Activated T-cell treated with anti-CD3 and anti-CD28 coated beads, Interleukin-2, amount 50 U/mL, for 24 hours (primary cell): ENCODE data around the gene TNFSF9.
"Not testable (repeated sequence)": the region's sequence is repeated elsewhere in the genome, so short reads cannot be mapped to it uniquely, and the experiment has no call there.

Experiments
- DNase-seq: peaks from one replicate; pipeline ENCODE4 v3.0.0-alpha.2; 2020
- H3K27ac Mint-ChIP-seq: 2 replicates; pipeline ENCODE4 v1.8.0; 2020; ENCODE audit warnings: mild to moderate bottlenecking, mixed read lengths
- H3K27me3 Mint-ChIP-seq: 2 replicates; pipeline ENCODE4 v1.8.0; 2020; ENCODE audit warnings: mixed read lengths
- H3K36me3 Mint-ChIP-seq: 2 replicates; pipeline ENCODE4 v1.8.0; 2020; ENCODE audit warnings: low read depth, mixed read lengths
- H3K4me1 Mint-ChIP-seq: 2 replicates; pipeline ENCODE4 v1.8.0; 2020; ENCODE audit warnings: low read depth, mixed read lengths
- H3K4me3 Mint-ChIP-seq: 2 replicates; pipeline ENCODE4 v1.8.0; 2020; ENCODE audit warnings: mild to moderate bottlenecking, moderate library complexity, mixed read lengths
- H3K9me3 Mint-ChIP-seq: 2 replicates; pipeline ENCODE4 v1.8.0; 2020; ENCODE audit warnings: mixed read lengths

Gene TNFSF9

GRCh38 chr19:6499052-6499790, 31.6 kb upstream of the TNFSF9 start:
- H3K9me3 Mint-ChIP-seq: no peaks in the 10 kb centered on the region
- peaks cover 15% of the 10 kb centered on the region for H3K27me3 Mint-ChIP-seq
- DNase-seq: no peak
- peaks cover 12% of the 10 kb centered on the region for H3K4me1 Mint-ChIP-seq
- no peak overlapping the region for H3K4me3 Mint-ChIP-seq
- H3K27ac Mint-ChIP-seq: no peak overlapping the region
- H3K36me3 Mint-ChIP-seq: no peaks in the 10 kb centered on the region

GRCh38 chr19:6500837-6501739, 29.7 kb upstream of the TNFSF9 start:
- Mint-ChIP-seq H3K27me3 (peaks cover 15% of the 10 kb centered on the region), H3K27ac (peak overlapping the region; percentile 65), H3K36me3 (no peaks in the 10 kb centered on the region), H3K4me3 (peak overlapping the region; percentile 79), H3K4me1 (peaks cover 16% of the 10 kb centered on the region), H3K9me3 (no peaks in the 10 kb centered on the region)
- DNase-seq: no peak

- Mint-ChIP-seq H3K4me1 (peaks cover 16% of the 10 kb centered on the region), H3K27ac (peak within 1 kb of the TSS; percentile 65), H3K9me3 (no peaks in the 10 kb centered on the region), H3K27me3 (peaks cover 15% of the 10 kb centered on the region), H3K36me3 (no peaks in the 10 kb centered on the region), H3K4me3 (peak within 1 kb of the TSS; percentile 79)
- peak; percentile 76 for DNase-seq
These were observed 28.8 kb upstream of the TNFSF9 start, which contains the start of gene TUBB4A for GRCh38 chr19:6501740-6502648. TSS of gene TUBB4A (minus strand) at chr19:6502309. CDS start at chr19:6502212, 97 bp downstream.

- DNase-seq: no peak
- peaks cover 15% of the 10 kb centered on the region for H3K27me3 Mint-ChIP-seq
- H3K9me3 Mint-ChIP-seq: no peaks in the 10 kb centered on the region
- H3K27ac Mint-ChIP-seq: no peak overlapping the region
- H3K36me3 Mint-ChIP-seq: no peaks in the 10 kb centered on the region
- peaks cover 16% of the 10 kb centered on the region for H3K4me1 Mint-ChIP-seq
- no peak overlapping the region for H3K4me3 Mint-ChIP-seq
These were observed 27.2 kb upstream of the TNFSF9 start for GRCh38 chr19:6503407-6504201.

GRCh38 chr19:6508028-6508771, 22.6 kb upstream of the TNFSF9 start:
- not testable (repeated sequence) for H3K4me3 Mint-ChIP-seq, H3K36me3 Mint-ChIP-seq, H3K27me3 Mint-ChIP-seq, DNase-seq, H3K27ac Mint-ChIP-seq, H3K4me1 Mint-ChIP-seq, H3K9me3 Mint-ChIP-seq

GRCh38 chr19:6509118-6509971, 21.5 kb upstream of the TNFSF9 start:
- peaks cover 7% of the 10 kb centered on the region for H3K4me1 Mint-ChIP-seq
- no peaks in the 10 kb centered on the region for H3K36me3 Mint-ChIP-seq
- H3K9me3 Mint-ChIP-seq: no peaks in the 10 kb centered on the region
- no peak for DNase-seq
- H3K4me3 Mint-ChIP-seq: no peak overlapping the region
- no peak overlapping the region for H3K27ac Mint-ChIP-seq
- no peaks in the 10 kb centered on the region for H3K27me3 Mint-ChIP-seq

GRCh38 chr19:6510618-6511017, 20.2 kb upstream of the TNFSF9 start:
- H3K27ac Mint-ChIP-seq: no peak overlapping the region
- no peaks in the 10 kb centered on the region for H3K36me3 Mint-ChIP-seq
- H3K4me3 Mint-ChIP-seq: no peak overlapping the region
- H3K27me3 Mint-ChIP-seq: no peaks in the 10 kb centered on the region
- H3K9me3 Mint-ChIP-seq: no peaks in the 10 kb centered on the region
- H3K4me1 Mint-ChIP-seq: peaks cover 3% of the 10 kb centered on the region
- DNase-seq: no peak

- H3K36me3 Mint-ChIP-seq: peaks cover 2% of the 10 kb centered on the region
- no peak overlapping the region for H3K4me3 Mint-ChIP-seq
- no peak for DNase-seq
- H3K4me1 Mint-ChIP-seq: peaks cover 30% of the 10 kb centered on the region
- no peaks in the 10 kb centered on the region for H3K27me3 Mint-ChIP-seq
- no peak overlapping the region for H3K27ac Mint-ChIP-seq
- peaks cover under 1% of the 10 kb centered on the region for H3K9me3 Mint-ChIP-seq
These were observed 16.7 kb upstream of the TNFSF9 start for GRCh38 chr19:6514089-6514488.

- peaks cover 35% of the 10 kb centered on the region for H3K4me1 Mint-ChIP-seq
- H3K4me3 Mint-ChIP-seq: no peak overlapping the region
- peaks cover 2% of the 10 kb centered on the region for H3K36me3 Mint-ChIP-seq
- H3K9me3 Mint-ChIP-seq: peaks cover 2% of the 10 kb centered on the region
- DNase-seq: no peak
- H3K27ac Mint-ChIP-seq: no peak overlapping the region
- H3K27me3 Mint-ChIP-seq: no peaks in the 10 kb centered on the region
These were observed 15.8 kb upstream of the TNFSF9 start for GRCh38 chr19:6514926-6515544.

GRCh38 chr19:6516018-6516658, 14.7 kb upstream of the TNFSF9 start:
- Mint-ChIP-seq H3K4me3 (peak overlapping the region; percentile 91), H3K36me3 (peaks cover 2% of the 10 kb centered on the region), H3K4me1 (peaks cover 39% of the 10 kb centered on the region), H3K27me3 (no peaks in the 10 kb centered on the region), H3K9me3 (peaks cover 2% of the 10 kb centered on the region), H3K27ac (peak overlapping the region; percentile 86)
- peak; percentile 81 for DNase-seq

GRCh38 chr19:6516659-6517291, 14.1 kb upstream of the TNFSF9 start:
- H3K9me3 Mint-ChIP-seq: peaks cover 2% of the 10 kb centered on the region

More at GRCh38 chr19:6516659-6517291, 14.1 kb upstream of the TNFSF9 start:
- Mint-ChIP-seq H3K4me3 (peak overlapping the region; percentile 91), H3K27me3 (no peaks in the 10 kb centered on the region), H3K27ac (peak overlapping the region; percentile 96), H3K4me1 (peaks cover 37% of the 10 kb centered on the region), H3K36me3 (peaks cover 2% of the 10 kb centered on the region)
- DNase-seq: peak; percentile 96
